Right renal pelvis (tissue), 4 donors: ENCODE results near the gene CTSE. TPM values are rescaled to one million over a fixed set of nuclear protein-coding genes. Genes with fewer than 3 reads are reported as not detected.

Source experiments
- polyA plus RNA-seq, 4 donors: library from polyadenylated mRNA; unstranded; fragments of 120-200 nt; gene quantifications; one replicate each; pipeline ENCODE4 v1.2.1, GENCODE V29; 2013; ENCODE audit not compliant: insufficient read length in 4 of 4

The CTSE gene
- polyA plus RNA-seq, 4 donors, result 0.18 to 0.26 (median 0.21) TPM

Other genes with a start within 250 kb of the CTSE start
- 10 to 100 TPM; 27.1 to 37.2 (median 34.1) TPM for gene RAB29, start 248.4 kb downstream of the CTSE start, polyA plus RNA-seq
- gene SLC41A1, start 210.7 kb downstream of the CTSE start, polyA plus RNA-seq, result 10 to 100 TPM; 30.4 to 35.9 (median 31.7) TPM
- gene PM20D1, start 173.8 kb downstream of the CTSE start, polyA plus RNA-seq, result 1 to 10 TPM in 3 of 4 donors, under 1 TPM in 1; 0.39 to 3.3 (median 1.7) TPM
- under 1 TPM; 0.14 to 0.38 (median 0.31) TPM for gene SLC26A9, start 80.4 kb downstream of the CTSE start, polyA plus RNA-seq
- 1 to 10 TPM; 3.0 to 3.7 (median 3.1) TPM for gene RAB7B, start 20.5 kb downstream of the CTSE start, polyA plus RNA-seq
- 1 to 10 TPM; 1.8 to 6.4 (median 2.9) TPM for gene RHEX, start 29.3 kb upstream of the CTSE start, polyA plus RNA-seq
- 1 to 10 TPM in 1 of 4 donors, under 1 TPM in 3; 0.58 to 1.1 (median 0.79) TPM for gene AVPR1B, start 93.5 kb upstream of the CTSE start, polyA plus RNA-seq
- 1 to 10 TPM; 4.7 to 6.7 (median 5.5) TPM for gene FAM72A, start 178.9 kb upstream of the CTSE start, polyA plus RNA-seq
- gene SRGAP2, start 179.6 kb upstream of the CTSE start, polyA plus RNA-seq, result 10 to 100 TPM; 57.3 to 76.7 (median 61.2) TPM